Stimulated activated CD4-positive, alpha-beta T cell treated with anti-CD3 and anti-CD28 coated beads, Interleukin-1b, Interleukin-23, amount 100 ng/mL, for 48 hours (primary cell): ENCODE data around the gene ELOVL5.

Experiments
- DNase-seq: peaks from one replicate; pipeline ENCODE4 v3.0.0-alpha.2; 2020

ELOVL5 gene

GRCh38 chr6:53268858-53269608 is 79.7 kb downstream of the ELOVL5 start:
- no peak for DNase-seq

- DNase-seq, result no peak
These were observed 82.1 kb downstream of the ELOVL5 start for GRCh38 chr6:53266553-53267090.

DNA sequence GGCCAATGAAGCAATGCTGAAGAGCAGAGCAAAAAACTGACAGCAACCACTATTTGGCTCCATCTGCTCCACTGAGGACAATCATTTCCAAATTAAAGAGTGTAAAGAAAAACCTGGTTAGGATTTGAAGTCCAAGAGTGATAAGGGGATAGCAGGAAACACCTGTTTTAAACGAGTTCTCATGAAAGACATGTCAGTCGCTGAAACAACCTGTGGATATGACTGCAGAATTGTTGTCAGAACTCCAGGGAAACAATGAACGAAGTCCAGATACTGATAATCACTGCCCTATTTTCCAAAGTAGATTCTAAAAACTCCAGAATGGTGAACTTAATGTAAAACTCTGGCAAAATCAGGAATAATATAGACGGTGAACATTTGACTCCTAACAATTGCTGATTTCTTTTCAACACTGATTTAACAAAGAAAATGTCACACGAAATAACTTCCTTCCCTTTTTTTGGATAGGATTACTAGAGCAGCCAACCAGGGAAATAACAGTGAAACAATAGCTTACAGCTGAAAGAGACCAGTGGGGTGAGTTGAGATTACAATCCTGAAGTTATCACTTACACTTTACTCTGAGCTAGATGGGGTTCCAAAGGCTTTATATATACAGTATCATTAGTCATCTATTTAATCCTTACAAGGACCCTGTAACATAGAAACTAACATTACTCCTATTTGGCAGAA is 83.7 kb downstream of the ELOVL5 start:
- no peak for DNase-seq

DNA sequence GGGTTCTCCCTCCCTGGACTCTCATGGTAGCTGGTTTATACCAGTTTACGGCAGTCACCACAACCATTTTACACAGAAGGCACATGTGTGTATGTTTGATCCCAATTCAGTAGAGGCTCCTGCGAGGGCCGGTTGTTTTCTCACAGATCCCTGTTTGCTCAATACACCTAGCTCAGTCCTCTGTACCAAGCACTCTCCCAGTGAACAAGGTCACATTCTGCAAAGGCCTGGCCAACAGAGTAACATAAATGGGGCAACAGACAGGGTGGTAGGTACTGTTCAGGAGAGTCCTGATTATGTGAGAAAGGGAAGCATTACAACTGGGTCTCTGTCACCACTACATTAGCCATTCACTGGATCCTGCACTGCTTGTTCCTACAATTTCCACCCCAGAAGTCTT is 84.4 kb downstream of the ELOVL5 start:
- DNase-seq, result no peak

GRCh38 chr6:53263917-53264316 is 84.8 kb downstream of the ELOVL5 start:
- DNase-seq, result no peak

DNA sequence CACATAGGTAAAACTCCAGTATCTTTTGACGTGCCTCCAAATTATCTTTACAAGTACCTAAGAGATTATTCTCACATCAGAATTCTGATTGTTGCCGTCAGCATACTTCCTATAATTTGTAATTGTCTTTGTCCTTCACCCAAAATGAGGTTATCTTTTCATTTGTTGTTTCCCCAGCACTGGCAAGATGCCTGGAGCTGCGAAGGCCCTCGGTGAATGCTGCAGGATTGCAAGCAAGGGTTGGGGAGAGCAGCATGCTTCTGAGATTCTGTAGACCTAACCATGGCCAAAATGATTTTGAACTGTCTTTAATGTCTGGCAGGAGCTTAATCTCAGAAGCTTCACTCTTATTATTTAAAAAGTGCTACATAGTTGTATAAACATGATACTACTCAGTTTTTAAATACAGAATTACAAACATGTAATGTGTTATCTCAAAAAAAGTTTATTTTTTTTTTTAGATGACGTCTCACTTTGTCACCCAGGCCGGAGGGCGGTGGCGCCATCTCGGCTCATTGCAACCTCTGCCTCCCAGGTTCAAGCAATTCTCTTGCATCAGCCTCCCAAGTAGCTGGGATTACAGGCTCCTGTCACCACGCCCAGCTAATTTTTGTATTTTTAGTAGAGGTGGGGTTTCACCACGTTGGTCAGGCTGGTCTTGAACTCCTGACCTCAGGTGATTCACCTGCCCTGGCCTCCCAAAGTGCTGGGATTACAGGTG is 88.7 kb downstream of the ELOVL5 start:
- no peak for DNase-seq

DNA sequence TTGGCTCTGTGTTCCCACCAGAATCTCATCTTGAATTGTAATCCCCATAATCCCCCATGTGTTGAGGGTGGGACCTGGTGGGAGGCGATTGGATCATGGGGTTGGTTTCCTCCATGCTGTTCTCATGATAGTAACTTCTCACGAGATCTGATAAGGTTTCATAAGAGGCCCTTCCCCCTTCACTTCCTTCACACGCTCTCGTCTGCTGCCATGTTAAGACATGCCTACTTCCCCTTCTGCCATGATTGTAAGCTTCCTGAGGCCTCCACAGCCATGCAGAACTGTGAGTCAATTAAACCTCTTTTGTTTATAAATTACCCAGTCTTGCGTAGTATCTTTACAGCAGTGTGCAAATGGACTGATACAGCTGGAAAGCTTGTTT is 90.0 kb downstream of the ELOVL5 start:
- DNase-seq, result no peak

- no peak for DNase-seq
These were observed 90.5 kb downstream of the ELOVL5 start for GRCh38 chr6:53258076-53258773.

DNA sequence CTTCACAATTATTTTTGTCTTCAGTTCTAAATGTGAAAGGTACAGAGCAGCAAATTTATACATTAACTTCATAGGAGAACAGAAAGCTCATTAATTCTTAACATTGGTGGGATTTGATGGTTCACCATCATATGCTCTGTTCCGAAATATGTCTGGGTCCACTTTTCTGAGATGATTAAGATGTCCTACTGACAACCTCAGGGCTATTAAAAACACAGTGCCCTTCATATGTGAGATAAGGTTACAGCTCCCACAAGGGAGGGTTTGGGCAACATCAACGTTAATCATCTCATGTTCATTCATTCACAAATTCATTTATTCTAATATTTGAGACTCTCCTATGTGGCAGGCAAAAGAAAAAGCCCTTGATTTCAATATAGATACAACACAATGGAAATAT is 91.2 kb downstream of the ELOVL5 start:
- no peak for DNase-seq

DNA sequence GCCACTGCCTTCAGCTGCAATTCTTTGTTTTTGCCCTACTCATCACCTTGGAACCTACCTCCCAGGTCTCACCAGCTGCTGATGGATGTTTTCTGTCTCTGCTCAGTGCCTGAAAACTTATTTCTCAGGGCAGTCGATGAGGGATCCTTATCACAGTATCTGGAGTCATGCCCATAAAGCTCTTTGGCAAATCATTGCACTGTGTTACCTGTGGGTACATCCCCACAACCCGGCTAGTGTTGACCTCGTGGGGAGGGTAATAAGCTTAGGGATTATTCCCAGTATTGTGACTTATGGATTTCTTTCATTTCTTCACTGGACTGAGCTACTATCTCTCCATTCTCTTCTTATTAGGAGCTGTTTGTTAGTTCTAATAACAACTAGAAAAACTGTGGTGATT is 91.7 kb downstream of the ELOVL5 start:
- no peak for DNase-seq

DNA sequence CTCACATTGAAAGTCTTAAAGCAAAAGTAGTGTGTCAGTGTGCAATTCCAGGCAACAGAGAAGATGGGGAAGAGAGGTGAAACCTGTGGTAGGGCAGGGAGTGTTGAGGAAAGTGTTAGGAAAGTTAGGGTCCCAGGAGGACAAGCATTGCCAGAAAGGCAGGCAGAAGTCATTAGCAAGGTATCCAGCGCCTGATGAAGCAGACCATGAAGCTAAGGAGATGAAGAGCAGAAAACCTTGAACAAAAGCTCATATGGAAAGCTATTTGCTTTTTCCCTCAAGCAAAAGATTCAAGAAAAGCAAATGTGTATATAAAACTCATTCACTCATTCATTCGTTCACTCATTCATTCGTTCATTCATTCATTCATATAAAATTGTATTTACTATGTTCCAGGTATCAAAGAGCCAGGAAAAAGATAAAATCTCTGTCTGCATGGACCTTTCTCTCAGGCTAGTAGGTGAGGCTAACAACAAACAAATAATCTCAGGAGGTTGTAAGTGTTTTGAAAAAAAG is 96.5 kb downstream of the ELOVL5 start:
- DNase-seq, result no peak

GRCh38 chr6:53251033-53251672 is 97.6 kb downstream of the ELOVL5 start:
- DNase-seq, result no peak

- DNase-seq, result no peak
These were observed 98.3 kb downstream of the ELOVL5 start for GRCh38 chr6:53250176-53251032.

DNA sequence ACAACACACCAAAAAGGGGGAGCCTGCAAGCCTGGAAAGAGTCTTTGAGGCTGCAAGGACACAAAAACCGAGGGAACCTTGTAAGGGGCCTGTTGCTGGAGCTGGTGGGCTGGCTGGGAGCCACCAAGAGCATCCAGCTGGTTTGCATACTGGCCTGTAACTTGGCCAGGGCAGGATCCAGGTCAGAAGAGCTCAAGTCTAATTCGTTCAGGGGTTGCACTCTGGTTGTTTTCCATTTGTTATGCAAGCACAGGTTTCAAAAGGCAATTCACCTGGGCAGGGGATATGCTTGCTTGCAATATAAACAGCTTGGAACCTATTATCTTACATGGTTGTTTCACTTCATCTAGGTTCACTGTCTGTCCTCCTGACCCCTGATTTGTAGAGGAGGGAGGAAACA is 101.8 kb downstream of the ELOVL5 start:
- no peak for DNase-seq

- peak; percentile 17 for DNase-seq
These were observed 103.8 kb downstream of the ELOVL5 start for GRCh38 chr6:53244958-53245357.

DNA sequence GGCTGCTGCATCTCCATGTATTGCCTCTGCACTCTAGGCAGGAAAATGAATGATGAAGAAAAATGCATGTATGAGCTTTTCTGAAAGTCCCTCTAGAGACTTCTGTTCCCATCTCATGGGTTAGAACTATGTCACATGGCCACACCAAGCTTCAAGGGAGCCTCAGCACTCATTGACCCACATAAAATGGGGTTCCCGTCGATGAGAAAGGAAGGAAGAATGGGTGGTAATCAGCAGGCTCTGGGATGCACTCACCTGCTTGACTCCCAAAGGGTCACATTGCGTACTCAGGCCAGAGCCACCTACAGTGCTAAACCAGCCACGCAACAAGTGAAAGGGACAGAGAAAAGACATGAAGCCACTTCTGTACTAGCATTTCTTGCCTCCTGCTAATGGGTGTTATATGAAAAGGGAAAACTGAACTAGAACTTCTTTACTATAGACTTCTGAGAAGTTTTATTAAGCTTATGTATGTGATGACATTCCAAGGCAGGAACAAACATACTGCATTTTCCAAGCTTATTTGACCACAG is 104.3 kb downstream of the ELOVL5 start:
- no peak for DNase-seq

GRCh38 chr6:53241938-53242337 is 106.8 kb downstream of the ELOVL5 start:
- no peak for DNase-seq

DNA sequence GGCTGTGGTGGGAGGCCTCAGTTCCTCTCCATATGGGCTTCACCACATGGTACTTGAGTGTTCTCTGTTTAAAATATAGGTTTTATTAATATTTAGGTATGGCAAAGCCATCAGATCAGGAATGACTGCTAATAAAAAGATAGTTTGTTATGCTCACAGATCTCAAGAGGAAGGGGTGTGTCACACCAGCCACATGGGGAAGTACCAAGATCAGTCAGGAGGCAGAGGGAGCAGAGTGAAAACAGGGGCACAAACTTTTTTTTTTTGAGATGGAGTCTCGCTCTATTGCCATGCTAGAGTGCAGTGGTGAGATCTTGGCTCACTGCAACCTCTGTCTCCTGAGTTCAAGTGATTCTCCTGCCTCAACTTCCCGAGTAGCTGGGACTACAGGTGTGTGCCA is 108.0 kb downstream of the ELOVL5 start:
- DNase-seq, result no peak

DNA sequence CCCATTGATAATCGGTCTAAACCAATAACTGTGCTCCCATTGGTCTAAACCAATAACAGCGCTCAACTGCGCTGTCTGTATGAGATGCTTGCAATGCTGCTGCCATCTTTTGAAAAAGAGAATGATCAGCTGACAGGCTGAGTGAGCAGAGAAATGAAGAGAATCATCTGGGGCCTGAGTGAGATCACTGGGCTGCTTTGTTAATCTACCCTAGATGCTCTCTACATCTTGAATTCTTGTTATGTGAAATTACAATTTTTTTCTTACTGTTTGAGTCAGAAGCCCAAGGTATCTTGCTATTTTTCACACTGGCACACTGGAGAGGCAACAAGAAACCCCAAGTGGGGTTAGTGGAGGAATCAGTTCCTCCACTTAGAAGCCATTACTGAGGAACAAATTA is 108.6 kb downstream of the ELOVL5 start:
- DNase-seq, result no peak

- DNase-seq, result peak; percentile 10
These were observed 109.2 kb downstream of the ELOVL5 start for GRCh38 chr6:53239526-53239925.

GRCh38 chr6:53238311-53238710 is 110.4 kb downstream of the ELOVL5 start:
- DNase-seq, result no peak
